Activated naive CD4-positive, alpha-beta T cell treated with anti-CD3 and anti-CD28 coated beads, Interleukin-2, amount 50 U/mL, for 16 hours (primary cell): ENCODE results near the gene RICTOR.

Experiments used
- DNase-seq: peaks from one replicate; pipeline ENCODE4 v3.0.0-alpha.2; 2020

RICTOR gene

GRCh38 chr5:39092581-39093351, 18.6 kb upstream of the RICTOR start:
- no peak for DNase-seq

GRCh38 chr5:39091940-39092580, 17.9 kb upstream of the RICTOR start:
- DNase-seq = no peak

- DNase-seq = no peak
Measured at GRCh38 chr5:39083968-39084367, 9.8 kb upstream of the RICTOR start.

DNA sequence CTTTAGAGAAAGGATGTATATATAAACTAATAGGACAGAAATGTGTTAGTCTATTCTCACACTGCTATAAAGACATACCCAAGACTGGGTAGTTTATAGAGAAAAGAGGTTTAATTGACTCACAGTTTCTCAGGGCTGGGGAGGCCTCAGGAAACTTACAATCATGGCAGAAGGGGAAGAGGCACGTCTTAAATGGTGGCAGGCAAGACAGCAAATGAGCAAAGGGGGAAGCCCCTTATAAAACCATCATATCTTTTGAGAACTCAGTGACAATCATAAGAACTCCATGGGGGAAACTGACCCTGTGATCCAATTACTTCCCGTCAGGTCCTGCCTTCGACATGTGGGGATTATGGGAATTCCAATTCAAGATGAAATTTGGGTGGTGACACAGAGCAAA, 8.8 kb upstream of the RICTOR start:
- DNase-seq = no peak

- no peak for DNase-seq
Measured at GRCh38 chr5:39080597-39081204, 6.5 kb upstream of the RICTOR start.

- no peak for DNase-seq
Measured at GRCh38 chr5:39080168-39080567, 6.0 kb upstream of the RICTOR start.

DNA sequence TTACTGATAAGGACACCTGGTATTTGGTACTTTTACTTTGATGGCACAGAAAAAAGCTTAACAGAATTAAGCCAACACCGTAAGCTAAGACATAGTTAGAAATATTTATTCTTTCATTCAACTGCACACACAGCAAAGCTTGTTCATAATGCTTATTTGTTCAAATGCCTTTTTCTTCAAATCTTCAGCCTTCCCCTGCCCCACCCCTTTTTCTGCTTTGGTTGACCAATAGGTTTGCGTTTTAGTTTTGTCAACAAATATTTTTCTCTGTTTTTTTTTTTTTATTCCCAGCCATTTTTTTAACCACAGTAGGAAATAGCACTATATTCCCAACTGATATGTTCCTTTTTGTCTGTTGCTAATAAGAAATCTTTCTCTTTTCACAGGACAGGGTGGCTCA, 4.9 kb upstream of the RICTOR start:
- DNase-seq = no peak

GRCh38 chr5:39076757-39077728, 2.8 kb upstream of the RICTOR start:
- no peak for DNase-seq

DNA sequence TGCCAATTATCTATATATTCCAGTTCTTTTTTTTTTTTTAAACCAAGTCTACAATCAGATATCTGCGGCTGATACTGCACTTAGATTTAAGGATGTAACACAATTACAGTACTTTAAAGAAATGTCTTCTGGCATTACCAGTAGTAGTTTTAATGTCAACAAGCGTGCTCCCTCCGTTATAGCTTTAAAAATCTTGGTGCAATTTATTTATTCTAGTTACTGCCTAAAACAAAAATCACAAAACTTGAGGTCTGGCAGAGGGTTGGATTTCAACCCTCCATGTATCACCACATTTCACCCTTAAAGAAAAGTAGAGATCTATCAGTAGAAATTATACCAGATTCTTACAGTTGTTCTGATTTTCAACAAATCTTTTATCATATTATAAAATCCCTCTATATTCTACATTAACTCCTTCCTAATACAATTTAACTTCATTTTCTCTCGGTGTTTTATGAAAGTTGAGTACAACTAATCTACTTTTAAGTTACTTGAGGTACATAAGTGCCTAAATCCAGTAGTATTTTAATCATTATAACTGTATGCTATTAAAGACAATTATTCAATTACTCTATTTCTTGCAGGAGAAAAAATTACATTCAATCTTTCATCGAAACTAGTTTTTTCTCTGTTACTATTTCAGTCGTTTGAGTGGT, 2.0 kb upstream of the RICTOR start:
- DNase-seq = no peak

DNA sequence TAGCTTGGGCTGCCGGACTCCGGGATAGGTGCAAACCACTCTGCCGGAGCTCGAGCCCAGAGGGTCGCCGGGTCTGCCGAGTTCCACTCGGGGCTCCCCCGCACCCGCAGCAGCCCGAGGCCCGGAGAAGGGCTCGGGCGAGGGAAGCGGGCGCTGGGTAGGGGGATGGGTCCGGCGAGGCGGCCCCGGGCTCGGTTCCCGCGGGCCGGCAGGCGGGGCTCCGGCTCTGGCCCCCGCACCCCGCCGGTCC, 507 bp downstream of the RICTOR start:
- no peak for DNase-seq

DNA sequence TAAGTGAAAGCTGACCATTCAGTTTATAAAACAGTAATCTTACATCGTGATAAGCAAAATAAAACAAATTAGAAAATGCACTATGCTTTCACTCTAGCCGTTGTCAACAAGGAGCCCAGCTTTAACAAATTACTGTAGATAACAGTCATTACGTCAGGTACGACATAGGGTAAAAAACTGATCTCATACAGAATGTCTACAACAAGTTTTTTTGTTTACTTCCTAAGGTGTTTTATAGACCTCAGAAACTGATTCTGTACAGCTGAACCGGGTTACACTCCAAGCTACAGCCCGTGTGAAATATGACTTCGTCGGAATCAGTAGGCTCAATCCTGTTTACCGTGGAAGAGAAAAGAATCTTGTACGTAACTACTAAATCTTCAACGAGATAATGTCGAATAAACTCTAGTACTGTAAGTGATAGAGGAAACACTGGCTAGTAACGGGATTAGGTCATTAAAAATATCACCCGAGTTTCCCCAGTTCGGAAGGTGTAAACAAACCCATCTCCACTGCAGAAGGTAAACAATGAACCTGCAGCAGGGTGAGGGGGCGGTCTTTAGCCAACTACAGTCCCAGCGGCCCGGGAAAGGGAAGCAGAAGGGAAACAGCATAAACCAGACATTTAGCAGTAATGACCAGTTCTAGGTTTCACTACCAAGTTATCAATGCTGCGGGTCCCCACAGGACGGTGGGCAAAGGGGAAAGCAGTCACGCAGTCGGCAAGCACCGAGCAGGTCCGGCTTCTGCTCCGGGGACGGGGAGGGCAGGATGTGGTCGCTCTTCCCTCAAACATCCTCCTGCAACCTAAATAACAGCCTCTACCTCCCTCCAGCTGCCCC, 1.1 kb downstream of the RICTOR start:
- DNase-seq = peak; percentile 36

DNA sequence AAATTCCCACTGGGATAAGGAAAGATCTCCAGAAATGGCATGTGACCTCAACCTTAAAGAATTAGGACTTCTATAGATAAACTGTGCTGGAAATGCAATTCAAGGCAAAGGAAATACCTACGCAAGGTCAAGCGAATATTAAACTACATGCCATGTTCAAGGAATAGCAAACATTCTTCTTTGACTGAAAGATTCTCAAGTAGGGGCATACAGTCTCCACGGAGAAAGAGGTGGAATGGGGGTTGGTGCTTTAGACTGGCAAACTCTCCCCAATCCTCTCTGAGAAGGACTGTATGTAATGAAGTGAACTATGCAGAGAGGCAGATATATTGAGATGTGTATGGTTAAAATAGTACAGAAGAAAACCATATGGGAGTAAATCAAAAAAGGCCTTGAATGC, 6.1 kb downstream of the RICTOR start:
- DNase-seq = no peak

DNA sequence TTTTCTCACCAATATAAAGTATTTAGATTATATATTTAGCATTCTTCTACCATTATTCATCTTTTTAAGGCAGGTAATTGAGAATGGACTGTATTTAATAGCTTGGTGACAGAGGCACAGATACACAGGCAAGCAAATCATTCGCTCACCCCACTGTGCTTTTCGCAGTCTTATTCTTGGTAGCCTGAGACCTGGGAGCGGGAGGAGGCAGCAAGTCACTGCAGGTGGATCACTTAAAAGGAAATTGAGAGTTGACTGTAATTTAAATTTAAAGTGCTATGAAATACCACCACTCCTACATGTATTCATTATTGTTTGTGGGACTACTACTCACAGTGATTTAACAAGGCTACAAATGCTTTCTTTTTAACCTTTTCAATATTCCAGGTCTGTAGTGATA, 9.7 kb downstream of the RICTOR start:
- DNase-seq = no peak

DNA sequence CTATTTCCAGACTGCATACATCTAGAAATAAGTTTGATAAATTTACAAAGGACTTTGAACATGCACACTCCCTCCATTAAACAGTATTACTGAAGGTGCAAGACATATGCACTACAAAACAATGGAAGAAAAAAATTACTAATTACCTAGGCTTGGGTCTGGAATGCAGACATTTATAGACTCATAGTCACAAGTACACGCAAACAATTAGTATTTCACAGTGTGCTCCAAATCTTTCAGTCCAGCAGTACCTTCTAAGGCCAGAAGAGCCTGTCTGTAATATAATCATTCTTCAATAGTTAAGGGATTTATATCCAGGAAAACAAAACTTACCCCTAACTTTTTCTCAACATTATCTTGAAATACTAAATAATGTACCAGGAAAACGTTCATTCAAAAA, 11.2 kb downstream of the RICTOR start:
- DNase-seq = no peak

GRCh38 chr5:39062530-39062929, 11.7 kb downstream of the RICTOR start:
- DNase-seq = no peak

GRCh38 chr5:39062104-39062503, 12.1 kb downstream of the RICTOR start:
- DNase-seq = no peak

GRCh38 chr5:39059064-39059463, 15.1 kb downstream of the RICTOR start:
- DNase-seq = no peak

DNA sequence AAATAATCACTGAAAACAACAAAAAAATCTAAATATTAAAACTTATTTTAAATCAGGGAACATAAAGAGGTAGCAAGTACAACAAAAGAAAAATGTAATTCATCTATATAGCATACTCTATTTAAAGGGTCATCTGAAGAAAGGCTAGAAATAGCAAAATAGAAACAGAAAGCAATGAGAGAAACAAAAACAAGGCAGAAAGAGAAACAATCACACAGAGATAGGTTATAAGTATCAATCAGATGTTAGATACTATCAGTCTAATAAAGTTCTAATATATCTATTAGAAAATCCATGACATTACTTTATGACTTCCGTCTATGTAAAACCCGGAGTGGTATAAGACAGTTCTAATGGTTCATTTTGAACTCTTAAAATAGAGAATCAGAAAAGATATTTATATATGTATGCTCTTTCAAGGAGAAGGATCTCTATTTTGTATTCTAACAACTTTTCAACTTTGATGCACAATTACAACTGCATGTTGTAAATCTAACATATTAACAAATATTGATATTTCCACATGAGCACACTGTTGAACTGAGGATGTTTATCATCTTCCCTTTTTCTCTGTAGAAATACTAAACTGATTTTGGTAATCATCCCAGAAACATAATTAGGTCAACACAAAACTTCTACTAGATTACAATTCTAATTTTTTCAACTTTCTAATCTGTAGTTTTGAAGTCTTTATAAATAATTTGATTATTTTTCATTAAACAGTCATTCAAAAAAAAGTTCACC, 15.8 kb downstream of the RICTOR start:
- no peak for DNase-seq

DNA sequence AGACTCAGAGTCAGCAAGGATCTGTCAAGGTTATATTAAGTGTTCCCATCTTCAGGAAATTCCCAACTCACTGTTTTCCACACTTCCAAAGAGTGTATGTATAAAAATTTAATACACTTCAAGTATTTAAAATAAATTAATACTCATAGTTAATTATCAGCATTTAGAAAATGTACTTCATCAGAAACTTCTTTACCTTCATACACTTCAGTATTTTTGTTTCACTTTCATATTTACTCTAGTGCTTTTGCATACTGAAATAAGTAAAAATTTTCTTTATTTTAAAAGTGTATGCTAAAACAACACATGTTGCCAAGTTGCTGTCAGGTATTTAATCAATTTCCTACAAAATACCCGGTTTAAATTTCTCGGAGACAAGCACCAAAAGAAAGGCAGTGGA, 16.5 kb downstream of the RICTOR start:
- DNase-seq = no peak

GRCh38 chr5:39055768-39056398, 18.3 kb downstream of the RICTOR start:
- DNase-seq = no peak
